ENCODE data around the gene PLEKHH1.
"Not testable (repeated sequence)": the region's sequence is repeated elsewhere in the genome, so short reads cannot be mapped to it uniquely, and the experiment has no call there.

PLEKHH1 gene

GRCh38 chr14:67595392-67595791 lies 62.3 kb downstream of the PLEKHH1 start:
- FAIRE-seq: no peak
- no peak for DNase-seq (ENCODE audit: insufficient read length)
- TF ChIP-seq POLR2AphosphoS5 (IDR thresholded peaks at IDR 0.05; ENCODE audit: low read depth, low read length) (no peak), TAF1 (IDR thresholded peaks at IDR 0.05; ENCODE audit: borderline replicate concordance, low read depth, low read length) (no peak), POLR2A (IDR thresholded peaks at IDR 0.05; ENCODE audit: low read depth, low read length) (no peak)

GRCh38 chr14:67599698-67600561 lies 66.8 kb downstream of the PLEKHH1 start, which contains the start of gene PIGH:
PIGH (minus strand) TSS chr14:67600268; CDS start chr14:67600203, 65 bp downstream.
- peak; percentile 92 for DNase-seq (ENCODE audit: insufficient read length)
- TF ChIP-seq POLR2AphosphoS5 (IDR thresholded peaks at IDR 0.05; ENCODE audit: low read depth, low read length): peak; percentile 71
- TF ChIP-seq TAF1 (IDR thresholded peaks at IDR 0.05; ENCODE audit: borderline replicate concordance, low read depth, low read length): no peak
- TF ChIP-seq POLR2A (IDR thresholded peaks at IDR 0.05; ENCODE audit: low read depth, low read length): peak; percentile 87
- peak; percentile 99 for FAIRE-seq

- not testable (repeated sequence) for FAIRE-seq; DNase-seq (ENCODE audit: insufficient read length)
These were observed 67.5 kb downstream of the PLEKHH1 start for GRCh38 chr14:67600562-67600974.

- no peak for FAIRE-seq
- DNase-seq (ENCODE audit: insufficient read length): no peak
- TF ChIP-seq POLR2A (IDR thresholded peaks at IDR 0.05; ENCODE audit: low read depth, low read length) (no peak), POLR2AphosphoS5 (IDR thresholded peaks at IDR 0.05; ENCODE audit: low read depth, low read length) (no peak), TAF1 (IDR thresholded peaks at IDR 0.05; ENCODE audit: borderline replicate concordance, low read depth, low read length) (no peak)
These were observed 69.0 kb downstream of the PLEKHH1 start for GRCh38 chr14:67602076-67602475.

DNA sequence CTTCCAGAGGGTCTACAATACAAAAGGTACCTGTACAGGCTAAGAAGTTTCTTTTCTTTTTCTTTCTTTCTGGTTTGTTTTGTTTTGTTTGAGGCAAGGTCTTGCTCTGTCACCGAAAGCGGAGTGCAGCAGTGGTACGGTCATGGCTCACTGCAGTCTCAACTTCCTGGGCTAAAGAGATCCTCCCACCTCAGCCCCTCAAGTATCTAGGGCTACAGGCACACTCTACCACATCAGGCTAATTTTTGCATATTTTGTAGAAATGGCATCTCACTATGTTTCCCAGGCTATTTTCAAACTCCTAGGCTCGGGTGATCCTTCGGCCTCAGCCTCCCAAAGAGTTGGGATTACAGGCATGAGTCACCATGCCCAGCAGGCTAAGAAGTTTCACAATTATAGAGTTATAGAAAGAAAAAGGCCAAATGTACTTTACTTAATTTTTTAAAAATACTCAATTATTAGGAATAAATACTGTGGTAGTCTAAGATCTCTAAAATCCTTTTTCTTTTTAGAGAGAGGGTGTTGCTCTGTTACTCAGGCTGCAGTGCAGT lies 70.0 kb downstream of the PLEKHH1 start:
- FAIRE-seq (peak; percentile 87), DNase-seq (ENCODE audit: insufficient read length) (no peak)
- TF ChIP-seq POLR2AphosphoS5 (IDR thresholded peaks at IDR 0.05; ENCODE audit: low read depth, low read length) (no peak), POLR2A (IDR thresholded peaks at IDR 0.05; ENCODE audit: low read depth, low read length) (no peak), TAF1 (IDR thresholded peaks at IDR 0.05; ENCODE audit: borderline replicate concordance, low read depth, low read length) (no peak)

DNA sequence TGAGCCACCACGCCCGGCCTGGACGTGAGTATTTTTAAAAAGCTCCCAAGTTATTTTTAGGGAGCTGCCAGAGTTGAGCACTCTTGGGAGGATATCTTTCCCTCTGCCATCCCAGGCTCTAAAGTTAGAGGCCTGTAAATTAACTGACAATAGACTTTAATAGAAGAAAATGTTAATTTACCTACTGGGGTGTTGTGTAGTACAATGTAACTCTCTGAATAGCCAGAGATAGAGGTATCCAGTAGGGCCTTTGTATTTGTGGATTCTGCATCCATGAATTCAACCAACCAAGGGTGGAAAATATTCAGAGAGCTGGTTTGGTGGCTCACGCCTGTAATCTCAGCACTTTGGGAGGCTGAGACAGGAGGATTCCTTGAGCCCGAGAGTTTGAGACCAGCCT lies 74.6 kb downstream of the PLEKHH1 start:
- no peak for TF ChIP-seq TAF1 (IDR thresholded peaks at IDR 0.05; ENCODE audit: borderline replicate concordance, low read depth, low read length)
- TF ChIP-seq POLR2AphosphoS5 (IDR thresholded peaks at IDR 0.05; ENCODE audit: low read depth, low read length): no peak
- TF ChIP-seq POLR2A (IDR thresholded peaks at IDR 0.05; ENCODE audit: low read depth, low read length): no peak
- DNase-seq (ENCODE audit: insufficient read length): no peak
- no peak for FAIRE-seq

DNA sequence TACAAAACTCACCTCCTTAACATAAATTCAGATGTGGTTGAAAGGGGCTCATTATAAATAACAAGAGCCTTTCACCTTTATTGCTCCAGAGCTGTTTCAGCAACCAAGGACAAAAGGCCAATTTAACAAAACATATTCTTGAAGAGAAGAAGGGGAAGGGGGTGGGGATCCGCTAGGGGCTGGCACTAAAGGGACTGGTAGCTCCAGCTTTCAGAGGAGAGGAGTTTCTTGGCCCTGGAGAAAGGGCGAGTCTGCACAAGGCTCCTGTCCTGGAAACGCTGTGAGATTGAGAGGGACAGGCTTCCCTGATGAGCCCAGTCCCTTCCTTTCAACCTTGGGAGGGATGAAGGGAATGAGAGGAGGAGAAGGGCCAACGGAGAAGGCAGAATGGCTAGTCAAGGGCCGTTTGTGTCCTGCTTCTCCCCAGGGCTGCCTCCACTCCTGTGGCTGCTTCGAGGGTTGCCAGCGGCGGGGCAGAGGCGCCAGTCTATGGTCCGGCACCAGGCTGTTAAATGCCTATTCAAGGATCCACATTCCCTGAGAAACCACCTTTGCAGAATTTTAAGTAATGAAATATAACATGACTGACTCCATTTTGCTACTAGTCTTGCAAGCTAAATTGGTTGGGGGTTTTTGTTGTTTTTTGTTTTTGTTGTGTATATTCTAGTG lies 76.7 kb downstream of the PLEKHH1 start:
- FAIRE-seq: no peak
- TF ChIP-seq TAF1 (IDR thresholded peaks at IDR 0.05; ENCODE audit: borderline replicate concordance, low read depth, low read length): no peak
- no peak for DNase-seq (ENCODE audit: insufficient read length)

GRCh38 chr14:67610491-67610890 lies 77.4 kb downstream of the PLEKHH1 start:
- TF ChIP-seq POLR2AphosphoS5 (IDR thresholded peaks at IDR 0.05; ENCODE audit: low read depth, low read length) (no peak), POLR2A (IDR thresholded peaks at IDR 0.05; ENCODE audit: low read depth, low read length) (no peak), TAF1 (IDR thresholded peaks at IDR 0.05; ENCODE audit: borderline replicate concordance, low read depth, low read length) (no peak)
- FAIRE-seq: no peak

DNA sequence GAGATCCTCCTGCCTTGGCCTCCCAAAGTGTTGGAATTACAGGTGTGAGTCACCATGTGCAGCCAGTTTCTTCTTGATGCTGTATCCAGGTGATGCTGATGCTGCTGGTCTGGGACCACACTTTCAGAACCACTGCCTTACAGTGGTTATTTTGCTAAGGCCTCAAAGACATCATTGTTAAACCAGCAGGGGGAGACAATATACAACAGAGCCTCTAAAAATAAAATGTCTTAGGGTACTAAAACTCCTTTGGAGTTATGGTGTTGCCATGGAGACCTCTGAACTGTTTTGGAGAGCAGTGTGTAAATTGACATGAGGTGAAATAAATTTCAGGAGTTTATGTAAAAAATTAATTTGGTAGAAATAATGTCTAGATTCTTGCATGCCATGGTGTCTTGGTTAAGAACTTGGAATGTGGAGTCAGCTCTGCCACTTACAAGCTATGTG lies 85.5 kb downstream of the PLEKHH1 start:
- TF ChIP-seq TAF1 (IDR thresholded peaks at IDR 0.05; ENCODE audit: borderline replicate concordance, low read depth, low read length): no peak
- TF ChIP-seq POLR2AphosphoS5 (IDR thresholded peaks at IDR 0.05; ENCODE audit: low read depth, low read length): no peak
- TF ChIP-seq POLR2A (IDR thresholded peaks at IDR 0.05; ENCODE audit: low read depth, low read length): no peak
- peak; percentile 9 for FAIRE-seq
- DNase-seq (ENCODE audit: insufficient read length): no peak

More at GRCh38 chr14:67610491-67610890, 77.4 kb downstream of the PLEKHH1 start:
- no peak for DNase-seq (ENCODE audit: insufficient read length)

GRCh38 chr14:67619446-67620216 lies 86.5 kb downstream of the PLEKHH1 start, which contains the start of gene ARG2:
ARG2 (plus strand) TSS chr14:67619920; CDS start chr14:67619978, 58 bp downstream.
- DNase-seq (ENCODE audit: insufficient read length): peak; percentile 86
- peak; percentile 97 for FAIRE-seq
- TF ChIP-seq POLR2A (IDR thresholded peaks at IDR 0.05; ENCODE audit: low read depth, low read length) (0 out of 2 replicates have a peak, but pooled peaks have one; percentile 26), TAF1 (IDR thresholded peaks at IDR 0.05; ENCODE audit: borderline replicate concordance, low read depth, low read length) (no peak)

- TF ChIP-seq POLR2A (IDR thresholded peaks at IDR 0.05; ENCODE audit: low read depth, low read length) (no peak), TAF1 (IDR thresholded peaks at IDR 0.05; ENCODE audit: borderline replicate concordance, low read depth, low read length) (no peak), POLR2AphosphoS5 (IDR thresholded peaks at IDR 0.05; ENCODE audit: low read depth, low read length) (no peak)
- no peak for DNase-seq (ENCODE audit: insufficient read length)
- no peak for FAIRE-seq
These were observed 87.2 kb downstream of the PLEKHH1 start for GRCh38 chr14:67620217-67620785.
